ENCODE data around the gene MEIS3. TPM values are rescaled to one million over a fixed set of nuclear protein-coding genes. Genes with fewer than 3 reads are reported as not detected.
A peak's percentile ranks its signal among the peaks of the same experiment; 100 is the strongest.

MEIS3 gene
- total and polyA plus RNA-seq, 5 donors from 2014 or later = 0.13 to 1.0 (median 0.44) TPM; not detected in 2

GRCh38 chr19:47435196-47435595 lies 15.9 kb upstream of the MEIS3 start:
- Mint-ChIP-seq H3K9me3 (peaks cover 0 to 1% (median 0%) of the 10 kb centered on the region in 7 donors), H3K27ac (peak overlapping the region in 1 of 3 donors; percentile 18), H3K27me3 (peaks cover 40% of the 10 kb centered on the region), H3K36me3 (no peaks in the 10 kb centered on the region), H3K4me3 (peak overlapping the region; percentile 42 to 94 (median 58)), H3K4me1 (peaks cover 0 to 48% (median 21%) of the 10 kb centered on the region in 4 donors)
- Histone ChIP-seq H3K4me3 (ENCODE audit: low read depth, low read length) (peak overlapping the region; percentile 59), H3K27me3 (ENCODE audit: control insufficient read depth, insufficient read depth, low read length) (peaks cover 4% of the 10 kb centered on the region), H3K36me3 (ENCODE audit: control insufficient read depth, insufficient read depth, low read length) (no peaks in the 10 kb centered on the region), H3K9me3 (ENCODE audit: control insufficient read depth in 2 of 2, low read length in 2 of 2) (no peaks in the 10 kb centered on the region), H3K4me1 (ENCODE audit: control insufficient read depth, insufficient read depth, low read length, poor library complexity, severe bottlenecking) (peaks cover 18% of the 10 kb centered on the region), H3K27ac (ENCODE audit: insufficient read depth, low read length, poor library complexity, severe bottlenecking) (no peak overlapping the region)
- peak in 2 of 3 donors; percentile 39 to 76 for DNase-seq
- no peak for ATAC-seq (ENCODE audit: low read depth in 2 of 2)

DNA sequence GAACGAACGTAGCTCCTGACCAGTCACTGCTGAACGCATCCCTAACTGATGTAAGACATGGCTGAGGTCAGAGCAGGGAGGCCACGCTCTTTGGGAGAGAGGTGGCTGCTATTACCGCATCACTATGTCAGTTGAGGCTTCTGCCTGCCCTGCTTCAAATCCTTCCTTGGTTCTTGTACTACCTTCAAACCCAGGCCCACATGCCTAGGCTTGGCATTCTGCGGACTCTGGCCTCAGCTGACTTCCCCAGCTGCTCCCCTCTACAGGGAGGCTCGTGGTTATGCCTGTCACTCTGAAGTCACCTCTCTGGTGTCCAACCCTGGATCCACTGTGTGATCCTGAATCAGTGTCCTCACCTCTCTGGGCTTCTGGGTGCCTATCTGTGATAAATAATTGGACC lies 14.8 kb upstream of the MEIS3 start:
- H3K27me3 ChIP-seq (ENCODE audit: control insufficient read depth, insufficient read depth, low read length) = peaks cover 4% of the 10 kb centered on the region
- ATAC-seq (ENCODE audit: low read depth in 2 of 2) = no peak
- H3K36me3 ChIP-seq (ENCODE audit: control insufficient read depth, insufficient read depth, low read length) = no peaks in the 10 kb centered on the region
- Mint-ChIP-seq H3K27ac (no peak overlapping the region), H3K36me3 (no peaks in the 10 kb centered on the region), H3K9me3 (peaks cover 0 to 1% (median 0%) of the 10 kb centered on the region in 7 donors), H3K4me1 (peaks cover 0 to 56% (median 21%) of the 10 kb centered on the region in 4 donors), H3K4me3 (peak overlapping the region in 1 of 4 donors; percentile 50), H3K27me3 (peaks cover 33% of the 10 kb centered on the region)
- peaks cover 29% of the 10 kb centered on the region for H3K4me1 ChIP-seq (ENCODE audit: control insufficient read depth, insufficient read depth, low read length, poor library complexity, severe bottlenecking)
- DNase-seq = no peak
- H3K9me3 ChIP-seq (ENCODE audit: control insufficient read depth in 2 of 2, low read length in 2 of 2) = no peaks in the 10 kb centered on the region
- no peak overlapping the region for H3K27ac ChIP-seq (ENCODE audit: insufficient read depth, low read length, poor library complexity, severe bottlenecking)
- H3K4me3 ChIP-seq (ENCODE audit: low read depth, low read length) = no peak overlapping the region

GRCh38 chr19:47433121-47433520 lies 13.8 kb upstream of the MEIS3 start:
- peak in 1 of 3 donors; percentile 37 for DNase-seq
- Histone ChIP-seq H3K27me3 (ENCODE audit: control insufficient read depth, insufficient read depth, low read length) (peaks cover under 1% of the 10 kb centered on the region), H3K4me3 (ENCODE audit: low read depth, low read length) (no peak overlapping the region), H3K4me1 (ENCODE audit: control insufficient read depth, insufficient read depth, low read length, poor library complexity, severe bottlenecking) (peaks cover 39% of the 10 kb centered on the region), H3K27ac (ENCODE audit: insufficient read depth, low read length, poor library complexity, severe bottlenecking) (no peak overlapping the region), H3K36me3 (ENCODE audit: control insufficient read depth, insufficient read depth, low read length) (no peaks in the 10 kb centered on the region), H3K9me3 (ENCODE audit: control insufficient read depth in 2 of 2, low read length in 2 of 2) (no peaks in the 10 kb centered on the region)
- Mint-ChIP-seq H3K9me3 (peaks cover 0 to 1% (median 0%) of the 10 kb centered on the region in 7 donors), H3K4me1 (peaks cover 0 to 58% (median 21%) of the 10 kb centered on the region in 4 donors), H3K27ac (no peak overlapping the region), H3K4me3 (peak overlapping the region in 2 of 4 donors; percentile 23 to 40), H3K27me3 (peaks cover 26% of the 10 kb centered on the region), H3K36me3 (no peaks in the 10 kb centered on the region)
- ATAC-seq (ENCODE audit: low read depth in 2 of 2) = no peak

GRCh38 chr19:47432499-47432898 lies 13.2 kb upstream of the MEIS3 start:
- H3K27ac ChIP-seq (ENCODE audit: insufficient read depth, low read length, poor library complexity, severe bottlenecking) = no peak overlapping the region
- DNase-seq (no peak), ATAC-seq (ENCODE audit: low read depth in 2 of 2) (no peak)
- H3K9me3 ChIP-seq (ENCODE audit: control insufficient read depth in 2 of 2, low read length in 2 of 2) = no peaks in the 10 kb centered on the region
- Mint-ChIP-seq H3K4me1 (peaks cover 0 to 56% (median 21%) of the 10 kb centered on the region in 4 donors), H3K4me3 (peak overlapping the region in 2 of 4 donors; percentile 6 to 38), H3K27ac (no peak overlapping the region), H3K36me3 (no peaks in the 10 kb centered on the region), H3K27me3 (peaks cover 25% of the 10 kb centered on the region), H3K9me3 (peaks cover 0 to 1% (median 0%) of the 10 kb centered on the region in 7 donors)
- no peaks in the 10 kb centered on the region for H3K27me3 ChIP-seq (ENCODE audit: control insufficient read depth, insufficient read depth, low read length)
- no peaks in the 10 kb centered on the region for H3K36me3 ChIP-seq (ENCODE audit: control insufficient read depth, insufficient read depth, low read length)
- peaks cover 45% of the 10 kb centered on the region for H3K4me1 ChIP-seq (ENCODE audit: control insufficient read depth, insufficient read depth, low read length, poor library complexity, severe bottlenecking)
- no peak overlapping the region for H3K4me3 ChIP-seq (ENCODE audit: low read depth, low read length)

DNA sequence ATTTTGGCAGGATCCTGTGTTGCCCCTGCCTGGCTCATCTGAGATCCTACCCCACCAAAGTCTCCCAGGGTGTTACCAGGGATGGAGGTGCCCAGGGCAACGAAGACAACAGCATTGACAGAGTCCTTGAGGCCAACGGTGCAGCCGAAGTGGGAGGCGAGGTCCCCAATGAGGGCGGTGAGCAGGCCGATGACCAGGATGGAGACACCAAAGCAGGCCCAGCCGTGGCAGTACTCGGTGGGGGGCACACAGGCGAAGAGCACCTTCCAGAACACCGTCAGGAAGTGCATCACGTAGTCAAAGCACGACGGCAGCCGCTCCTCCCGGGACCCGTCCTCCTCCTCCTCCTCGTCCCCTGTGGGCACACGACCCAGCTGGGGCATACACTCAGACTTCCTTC lies 12.8 kb upstream of the MEIS3 start:
- H3K4me3 Mint-ChIP-seq = peak overlapping the region in 2 of 4 donors; percentile 6 to 38
- no peak for DNase-seq
- no peak overlapping the region for H3K27ac ChIP-seq (ENCODE audit: insufficient read depth, low read length, poor library complexity, severe bottlenecking)

GRCh38 chr19:47430041-47430802 lies 10.9 kb upstream of the MEIS3 start:
- no peaks in the 10 kb centered on the region for H3K27me3 ChIP-seq (ENCODE audit: control insufficient read depth, insufficient read depth, low read length)
- Mint-ChIP-seq H3K4me1 (peaks cover 0 to 35% (median 12%) of the 10 kb centered on the region in 4 donors), H3K4me3 (peak overlapping the region in 3 of 4 donors; percentile 42 to 64 (median 55)), H3K36me3 (no peaks in the 10 kb centered on the region), H3K9me3 (peaks cover 0 to 1% (median 0%) of the 10 kb centered on the region in 7 donors), H3K27ac (no peak overlapping the region), H3K27me3 (peaks cover 33% of the 10 kb centered on the region)
- peaks cover 37% of the 10 kb centered on the region for H3K4me1 ChIP-seq (ENCODE audit: control insufficient read depth, insufficient read depth, low read length, poor library complexity, severe bottlenecking)
- H3K4me3 ChIP-seq (ENCODE audit: low read depth, low read length) = no peak overlapping the region
- peak in 1 of 2 donors; percentile 26 for ATAC-seq (ENCODE audit: low read depth in 2 of 2)
- H3K36me3 ChIP-seq (ENCODE audit: control insufficient read depth, insufficient read depth, low read length) = no peaks in the 10 kb centered on the region
- no peak overlapping the region for H3K27ac ChIP-seq (ENCODE audit: insufficient read depth, low read length, poor library complexity, severe bottlenecking)
- H3K9me3 ChIP-seq (ENCODE audit: control insufficient read depth in 2 of 2, low read length in 2 of 2) = no peaks in the 10 kb centered on the region
- peak in 1 of 3 donors; percentile 66 for DNase-seq

More for the DNA sequence above, 12.8 kb upstream of the MEIS3 start:
- H3K9me3 Mint-ChIP-seq = peaks cover 0 to 1% (median 0%) of the 10 kb centered on the region in 7 donors
- no peak for ATAC-seq (ENCODE audit: low read depth in 2 of 2)
- Histone ChIP-seq H3K9me3 (ENCODE audit: control insufficient read depth in 2 of 2, low read length in 2 of 2) (no peaks in the 10 kb centered on the region), H3K27me3 (ENCODE audit: control insufficient read depth, insufficient read depth, low read length) (no peaks in the 10 kb centered on the region), H3K36me3 (ENCODE audit: control insufficient read depth, insufficient read depth, low read length) (no peaks in the 10 kb centered on the region), H3K4me3 (ENCODE audit: low read depth, low read length) (no peak overlapping the region), H3K4me1 (ENCODE audit: control insufficient read depth, insufficient read depth, low read length, poor library complexity, severe bottlenecking) (peaks cover 49% of the 10 kb centered on the region)
- no peaks in the 10 kb centered on the region for H3K36me3 Mint-ChIP-seq
- H3K27ac Mint-ChIP-seq = peak overlapping the region in 1 of 3 donors; percentile 48
- peaks cover 24% of the 10 kb centered on the region for H3K27me3 Mint-ChIP-seq
- H3K4me1 Mint-ChIP-seq = peaks cover 0 to 53% (median 21%) of the 10 kb centered on the region in 4 donors

DNA sequence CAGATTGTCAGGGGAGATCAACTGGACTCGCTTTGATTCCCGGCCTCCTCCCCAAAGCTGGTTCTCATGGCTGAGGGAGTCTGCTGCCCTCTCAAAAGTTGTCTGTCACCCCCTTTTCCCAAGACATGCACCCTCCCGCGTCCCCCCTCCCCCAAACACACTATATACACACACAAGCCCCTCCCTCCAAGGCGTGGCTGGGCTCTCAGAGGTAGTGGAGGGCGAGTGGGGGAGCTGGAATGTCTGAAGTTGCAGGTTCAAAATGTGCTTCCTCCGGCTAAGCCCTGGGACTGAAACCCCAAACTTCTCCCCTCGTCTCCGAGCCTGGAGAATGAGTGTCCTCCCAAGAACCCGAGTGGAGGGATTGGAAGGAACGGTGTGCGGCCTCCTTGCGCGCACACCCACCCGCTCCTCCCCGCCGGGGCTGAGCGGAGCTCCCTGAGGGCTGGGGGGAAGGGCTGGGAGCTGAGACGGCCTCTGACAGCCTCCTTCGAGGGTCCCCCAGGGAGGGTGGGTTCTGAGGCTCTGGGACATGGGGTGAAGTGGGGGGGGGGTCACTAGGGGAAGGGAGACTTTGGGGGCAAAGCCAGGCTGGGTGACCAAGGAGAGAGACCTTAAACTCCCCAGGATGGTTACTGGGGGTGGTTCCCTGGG lies 9.9 kb upstream of the MEIS3 start:
- H3K4me3 ChIP-seq (ENCODE audit: low read depth, low read length) = no peak overlapping the region
- DNase-seq (no peak), ATAC-seq (ENCODE audit: low read depth in 2 of 2) (no peak)
- Mint-ChIP-seq H3K4me1 (peaks cover 0 to 28% (median 8%) of the 10 kb centered on the region in 4 donors), H3K27ac (no peak overlapping the region), H3K36me3 (no peaks in the 10 kb centered on the region), H3K4me3 (peak overlapping the region in 2 of 4 donors; percentile 35 to 55), H3K9me3 (peaks cover 0 to 2% (median 0%) of the 10 kb centered on the region in 7 donors), H3K27me3 (peaks cover 39% of the 10 kb centered on the region)
- H3K27me3 ChIP-seq (ENCODE audit: control insufficient read depth, insufficient read depth, low read length) = peaks cover 3% of the 10 kb centered on the region
- no peak overlapping the region for H3K27ac ChIP-seq (ENCODE audit: insufficient read depth, low read length, poor library complexity, severe bottlenecking)
- no peaks in the 10 kb centered on the region for H3K9me3 ChIP-seq (ENCODE audit: control insufficient read depth in 2 of 2, low read length in 2 of 2)
- peaks cover 35% of the 10 kb centered on the region for H3K4me1 ChIP-seq (ENCODE audit: control insufficient read depth, insufficient read depth, low read length, poor library complexity, severe bottlenecking)
- H3K36me3 ChIP-seq (ENCODE audit: control insufficient read depth, insufficient read depth, low read length) = no peaks in the 10 kb centered on the region

Measured in CD4-positive, CD25-positive, alpha-beta regulatory T cell (primary cell).